ENCODE results near the gene CENPU. TPM values are rescaled to one million over a fixed set of nuclear protein-coding genes. Genes with fewer than 3 reads are reported as not detected.
"Not testable (repeated sequence)": the region's sequence is repeated elsewhere in the genome, so short reads cannot be mapped to it uniquely, and the experiment has no call there.

Gene CENPU
- total RNA-seq, 5 donors from 2014 or later (not counting 1 experiment from before 2014, with no cell fraction given) = 1.5 to 7.8 (median 3.0) TPM

DNA sequence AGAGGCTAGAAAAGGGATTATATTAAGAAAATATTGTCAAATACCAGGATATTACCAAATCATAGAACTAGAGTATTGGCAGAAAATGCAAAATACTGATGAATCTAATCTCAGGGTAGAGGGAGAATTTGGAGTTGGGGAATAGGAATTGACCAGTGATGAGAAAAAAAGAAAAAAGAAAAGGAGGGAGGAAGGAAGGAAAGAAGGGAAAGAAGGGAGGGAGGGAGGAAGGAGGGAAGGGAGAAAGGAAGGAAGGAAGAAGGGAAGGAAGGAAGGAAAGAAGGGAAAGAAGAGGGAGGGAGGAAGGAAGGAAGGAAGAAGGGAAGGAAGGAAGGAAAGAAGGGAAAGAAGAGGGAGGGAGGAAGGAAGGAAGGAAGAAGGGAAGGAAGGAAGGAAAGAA, 81.2 kb downstream of the CENPU start:
- Mint-ChIP-seq H3K36me3 (peaks cover 11% of the 10 kb centered on the region), H3K4me1 (peaks cover 18 to 27% (median 20%) of the 10 kb centered on the region in 3 donors)
- H3K27ac Mint-ChIP-seq; H3K4me3 Mint-ChIP-seq; H3K27me3 Mint-ChIP-seq; H3K27ac ChIP-seq (ENCODE audit: low read length); H3K27me3 ChIP-seq (replicated peaks in 1 of 2; ENCODE audit: control insufficient read depth in 2 of 2, extremely low read depth in 1 of 2, insufficient read depth in 2 of 2, low read length in 1 of 2); DNase-seq; H3K36me3 ChIP-seq (ENCODE audit: control insufficient read depth in 2 of 2, extremely low read depth in 1 of 2, insufficient read depth in 1 of 2, low read length in 1 of 2); CTCF ChIA-PET; ATAC-seq (replicated peaks in 1 of 4); H3K9me3 ChIP-seq; H3K9me3 Mint-ChIP-seq; H3K4me3 ChIP-seq (ENCODE audit: control insufficient read depth in 1 of 2, extremely low read depth in 1 of 2, low read length in 1 of 2): not testable (repeated sequence)
- POLR2A ChIA-PET = interaction anchor here in 1 of 2 donors (0.6 kb wide), 1 partner anchor 31 kb away, joined by 3 read pairs; no protein-coding TSS in a partner anchor
- H3K4me1 ChIP-seq (ENCODE audit: control insufficient read depth in 1 of 2, extremely low read depth in 1 of 2, insufficient read depth in 2 of 2, low read length in 2 of 2) = peaks cover 6 to 25% of the 10 kb centered on the region in 2 experiments

- no peaks in the 10 kb centered on the region for H3K27me3 Mint-ChIP-seq
- ATAC-seq (replicated peaks in 1 of 4) = no peak
- no peak overlapping the region for H3K27ac Mint-ChIP-seq
- no peak for DNase-seq
- Histone ChIP-seq H3K27ac (ENCODE audit: low read length) (no peak overlapping the region), H3K4me3 (ENCODE audit: control insufficient read depth in 1 of 2, extremely low read depth in 1 of 2, low read length in 1 of 2) (no peak overlapping the region), H3K27me3 (replicated peaks in 1 of 2; ENCODE audit: control insufficient read depth in 2 of 2, extremely low read depth in 1 of 2, insufficient read depth in 2 of 2, low read length in 1 of 2) (no peaks in the 10 kb centered on the region), H3K36me3 (ENCODE audit: control insufficient read depth in 2 of 2, extremely low read depth in 1 of 2, insufficient read depth in 1 of 2, low read length in 1 of 2) (no peaks in the 10 kb centered on the region), H3K4me1 (ENCODE audit: control insufficient read depth in 1 of 2, extremely low read depth in 1 of 2, insufficient read depth in 2 of 2, low read length in 2 of 2) (peaks cover 13 to 30% of the 10 kb centered on the region in 2 experiments), H3K9me3 (no peaks in the 10 kb centered on the region)
- peaks cover 26 to 35% (median 28%) of the 10 kb centered on the region in 3 donors for H3K4me1 Mint-ChIP-seq
- H3K4me3 Mint-ChIP-seq = no peak overlapping the region
- 99% methylated on average over 6 of the region's 8 CpGs for WGBS (ENCODE audit: insufficient coverage)
- H3K36me3 Mint-ChIP-seq = peaks cover 5% of the 10 kb centered on the region
- CTCF ChIA-PET = no interaction called here
- POLR2A ChIA-PET = no interaction called here
- no peaks in the 10 kb centered on the region for H3K9me3 Mint-ChIP-seq
Observed at GRCh38 chr4:184651899-184652298, 82.0 kb downstream of the CENPU start.

GRCh38 chr4:184649971-184650855, 83.7 kb downstream of the CENPU start:
- H3K27ac Mint-ChIP-seq = peak overlapping the region; percentile 76 to 93
- H3K36me3 Mint-ChIP-seq = peaks cover 9% of the 10 kb centered on the region
- ChIA-PET CTCF (interaction anchor here (0.6 to 1.9 kb wide), 10 partner anchors 18 to 1214 kb away, joined by 3 to 16 read pairs (median 4); partner anchors contain the start of genes CENPU (in 1 of the 2) and IRF2 (in 1 of the 2)), POLR2A (interaction anchor here (0.6 to 1.8 kb wide), 15 partner anchors 10 to 1735 kb away, joined by 3 to 10 read pairs (median 6); partner anchors contain the start of genes CENPU (in 1 of the 2) and IRF2 (in 1 of the 2))
- Histone ChIP-seq H3K9me3 (no peaks in the 10 kb centered on the region), H3K4me1 (ENCODE audit: control insufficient read depth in 1 of 2, extremely low read depth in 1 of 2, insufficient read depth in 2 of 2, low read length in 2 of 2) (peaks cover 25 to 34% of the 10 kb centered on the region in 2 experiments), H3K36me3 (ENCODE audit: control insufficient read depth in 2 of 2, extremely low read depth in 1 of 2, insufficient read depth in 1 of 2, low read length in 1 of 2) (no peaks in the 10 kb centered on the region), H3K4me3 (ENCODE audit: control insufficient read depth in 1 of 2, extremely low read depth in 1 of 2, low read length in 1 of 2) (peak overlapping the region; percentile 81 to 83), H3K27me3 (replicated peaks in 1 of 2; ENCODE audit: control insufficient read depth in 2 of 2, extremely low read depth in 1 of 2, insufficient read depth in 2 of 2, low read length in 1 of 2) (no peaks in the 10 kb centered on the region), H3K27ac (ENCODE audit: low read length) (peak overlapping the region; percentile 68)
- H3K9me3 Mint-ChIP-seq = no peaks in the 10 kb centered on the region
- ATAC-seq (replicated peaks in 1 of 4) = peak in 2 of 4 experiments; percentile 1 to 2
- H3K4me3 Mint-ChIP-seq = peak overlapping the region; percentile 81 to 98 (median 96)
- H3K4me1 Mint-ChIP-seq = peaks cover 41 to 50% (median 42%) of the 10 kb centered on the region in 3 donors
- H3K27me3 Mint-ChIP-seq = no peaks in the 10 kb centered on the region
- 36% methylated on average over 14 of the region's 21 CpGs for WGBS (ENCODE audit: insufficient coverage)
- DNase-seq = peak in 2 of 35 experiments; percentile 4 to 30

GRCh38 chr4:184649026-184649970, 84.6 kb downstream of the CENPU start, which contains the start of the genes CASP3 and PRIMPOL:
TSS of gene CASP3 (minus strand) at chr4:184649447. CDS start at chr4:184638453, 10,994 bp downstream.
TSS of gene PRIMPOL (plus strand) at chr4:184649738. CDS start at chr4:184657141, 7,403 bp downstream.
- H3K27me3 Mint-ChIP-seq = no peaks in the 10 kb centered on the region
- ChIA-PET POLR2A (interaction anchor here (0.6 to 1.8 kb wide), 18 partner anchors 9 to 1734 kb away, joined by 3 to 10 read pairs (median 4); partner anchors contain the start of genes CENPU (in 1 of the 2) and IRF2 (in 1 of the 2)), CTCF (interaction anchor here (0.6 to 1.9 kb wide), 11 partner anchors 19 to 1213 kb away, joined by 3 to 16 read pairs (median 4); partner anchors contain the start of genes CENPU (in 1 of the 2) and IRF2 (in 1 of the 2))
- H3K36me3 Mint-ChIP-seq = peaks cover 14% of the 10 kb centered on the region
- WGBS (ENCODE audit: insufficient coverage) = under 1% methylated on average over 86 of the region's 90 CpGs
- peaks cover 50 to 58% (median 51%) of the 10 kb centered on the region in 3 donors for H3K4me1 Mint-ChIP-seq
- H3K27ac Mint-ChIP-seq = peak within 1 kb of the TSS; percentile 96 to 97
- Histone ChIP-seq H3K9me3 (no peaks in the 10 kb centered on the region), H3K4me1 (ENCODE audit: control insufficient read depth in 1 of 2, extremely low read depth in 1 of 2, insufficient read depth in 2 of 2, low read length in 2 of 2) (peaks cover 31 to 37% of the 10 kb centered on the region in 2 experiments), H3K4me3 (ENCODE audit: control insufficient read depth in 1 of 2, extremely low read depth in 1 of 2, low read length in 1 of 2) (peak within 1 kb of the TSS; percentile 85 to 97), H3K36me3 (ENCODE audit: control insufficient read depth in 2 of 2, extremely low read depth in 1 of 2, insufficient read depth in 1 of 2, low read length in 1 of 2) (peaks cover 0 to 6% of the 10 kb centered on the region in 2 donors), H3K27ac (ENCODE audit: low read length) (peak within 1 kb of the TSS; percentile 69), H3K27me3 (replicated peaks in 1 of 2; ENCODE audit: control insufficient read depth in 2 of 2, extremely low read depth in 1 of 2, insufficient read depth in 2 of 2, low read length in 1 of 2) (no peaks in the 10 kb centered on the region)
- no peaks in the 10 kb centered on the region for H3K9me3 Mint-ChIP-seq
- ATAC-seq (replicated peaks in 1 of 4) (peak; percentile 87 to 94 (median 90)), DNase-seq (peak; percentile 88 to 98 (median 95))
- H3K4me3 Mint-ChIP-seq = peak within 1 kb of the TSS; percentile 98

- WGBS (ENCODE audit: insufficient coverage) = under 1% methylated on average over 52 of the region's 52 CpGs
- Mint-ChIP-seq H3K4me1 (peaks cover 55 to 62% (median 57%) of the 10 kb centered on the region in 3 donors), H3K4me3 (peak overlapping the region; percentile 98), H3K9me3 (no peaks in the 10 kb centered on the region), H3K27me3 (no peaks in the 10 kb centered on the region), H3K36me3 (peaks cover 15% of the 10 kb centered on the region), H3K27ac (peak overlapping the region; percentile 96 to 97)
- Histone ChIP-seq H3K4me1 (ENCODE audit: control insufficient read depth in 1 of 2, extremely low read depth in 1 of 2, insufficient read depth in 2 of 2, low read length in 2 of 2) (peaks cover 35 to 37% of the 10 kb centered on the region in 2 experiments), H3K9me3 (no peaks in the 10 kb centered on the region), H3K27ac (ENCODE audit: low read length) (peak overlapping the region; percentile 69), H3K36me3 (ENCODE audit: control insufficient read depth in 2 of 2, extremely low read depth in 1 of 2, insufficient read depth in 1 of 2, low read length in 1 of 2) (peaks cover 0 to 6% of the 10 kb centered on the region in 2 donors), H3K4me3 (ENCODE audit: control insufficient read depth in 1 of 2, extremely low read depth in 1 of 2, low read length in 1 of 2) (peak overlapping the region; percentile 85 to 97), H3K27me3 (replicated peaks in 1 of 2; ENCODE audit: control insufficient read depth in 2 of 2, extremely low read depth in 1 of 2, insufficient read depth in 2 of 2, low read length in 1 of 2) (no peaks in the 10 kb centered on the region)
- ChIA-PET CTCF (interaction anchor here (1.0 to 1.9 kb wide), 4 partner anchors 90 to 385 kb away, joined by 3 to 16 read pairs (median 3); no protein-coding TSS in a partner anchor), POLR2A (interaction anchor here (0.6 to 1.8 kb wide), 6 partner anchors 85 to 417 kb away, joined by 3 to 10 read pairs (median 4); partner anchors contain the start of gene CENPU (in 1 of the 2))
- DNase-seq = peak in 31 of 35 experiments; percentile 11 to 57 (median 29)
- peak; percentile 11 to 30 (median 21) for ATAC-seq (replicated peaks in 1 of 4)
Observed at GRCh38 chr4:184648313-184649025, 85.4 kb downstream of the CENPU start.

Measured in T-cell (primary cell).